Stimulated activated naive CD4-positive, alpha-beta T cell (primary cell): ENCODE results near the gene PREX1.
"Not testable (repeated sequence)": the region's sequence is repeated elsewhere in the genome, so short reads cannot be mapped to it uniquely, and the experiment has no call there.

Source experiments
- DNase-seq, 6 experiments: peaks; one replicate each; lab custom pipeline; 2025; lab: John Stamatoyannopoulos, UW

Gene PREX1

DNA sequence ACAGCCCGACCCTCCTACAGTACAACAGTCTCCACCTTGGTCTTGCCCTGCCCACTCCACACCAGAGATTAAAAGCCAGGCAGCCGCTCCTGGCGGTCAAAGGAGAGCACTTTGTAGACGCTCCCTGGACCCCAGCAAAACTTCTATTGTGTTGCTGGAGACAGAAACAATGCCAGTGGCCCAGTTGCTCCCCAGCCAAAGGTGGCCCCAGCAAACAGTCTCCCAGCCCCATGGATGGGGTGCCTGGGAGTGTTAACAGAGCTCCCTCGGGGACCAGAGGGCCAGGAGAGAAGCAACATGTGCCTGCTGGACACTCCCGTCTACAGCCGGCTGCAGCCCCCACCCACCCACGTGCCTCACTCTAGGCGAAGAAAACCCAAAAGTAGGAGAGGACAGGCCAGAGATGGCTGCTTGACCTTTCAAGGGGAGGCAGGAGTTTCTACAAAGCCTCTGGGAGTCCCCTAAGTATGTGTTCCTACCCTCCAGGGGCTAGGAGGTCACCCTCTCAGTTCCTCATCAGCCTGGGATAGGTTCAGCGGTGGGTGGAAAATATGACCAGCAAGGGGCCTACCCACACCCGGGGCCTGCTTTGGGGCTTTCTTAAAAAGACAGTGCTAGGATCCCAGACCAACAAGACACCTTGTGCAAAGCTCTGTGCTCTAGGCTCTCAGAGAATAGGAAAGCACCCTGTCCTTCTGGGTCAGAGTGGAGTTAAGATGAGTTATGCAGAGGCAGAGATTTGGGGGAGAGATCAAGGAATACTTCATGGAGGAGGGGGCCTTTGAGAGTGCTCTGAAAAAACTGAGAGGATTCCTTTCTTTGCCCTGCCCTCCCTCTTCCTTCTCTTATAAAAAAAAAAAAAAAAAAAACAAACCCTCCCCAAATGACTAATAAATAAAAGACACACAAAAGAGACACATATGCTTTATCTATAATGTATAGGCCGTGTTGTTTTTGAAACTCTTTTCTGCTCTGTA lies 19.0 kb upstream of the PREX1 start:
- DNase-seq: no peak

DNA sequence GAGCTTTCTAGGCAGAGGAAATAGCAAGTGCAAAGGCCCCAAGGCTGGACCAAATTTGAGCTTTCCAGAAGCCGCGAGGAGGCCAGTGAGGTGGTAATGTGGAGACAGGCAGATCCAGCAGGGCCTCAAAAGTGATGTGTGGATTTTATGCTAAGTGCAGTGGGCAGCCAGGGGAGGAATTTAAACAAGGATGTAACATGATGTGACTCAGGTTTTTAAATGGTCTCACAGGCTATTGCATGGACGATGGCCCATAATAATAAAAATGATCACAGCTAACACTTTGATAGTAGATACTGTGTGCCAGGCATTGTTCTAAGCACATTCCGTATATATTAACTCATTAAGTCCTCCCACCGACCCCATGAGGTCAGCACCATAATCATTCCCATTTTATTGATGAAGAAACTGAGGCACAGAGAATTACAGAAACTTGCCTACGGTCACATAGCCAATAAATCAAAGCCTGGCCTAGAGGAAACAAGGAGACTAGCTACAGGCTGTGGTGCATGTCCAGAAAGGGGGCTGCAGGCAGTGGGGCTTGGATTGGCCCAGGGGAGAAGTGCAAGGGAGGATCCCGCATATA lies 18.0 kb upstream of the PREX1 start:
- no peak for DNase-seq

- DNase-seq: no peak
These were observed 17.2 kb upstream of the PREX1 start for GRCh38 chr20:48844996-48845395.

DNA sequence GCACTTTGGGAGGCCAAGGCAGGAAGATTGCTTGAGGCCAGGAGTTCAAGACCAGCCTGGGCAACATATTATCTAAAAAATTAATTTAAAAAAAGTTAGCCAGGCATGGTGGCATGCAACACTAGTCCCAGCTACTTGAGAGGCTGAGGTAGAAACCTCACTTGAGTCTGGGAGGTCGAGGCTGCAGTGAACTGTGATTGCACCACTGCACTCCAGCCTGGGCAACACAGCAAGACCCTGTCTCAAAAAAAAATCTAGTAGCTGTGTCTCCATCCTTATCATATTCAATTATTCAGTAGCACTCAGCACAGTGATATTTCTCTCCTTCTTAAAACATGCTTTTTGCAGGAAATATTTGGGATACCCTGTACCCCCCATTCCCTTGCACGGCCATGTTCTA lies 16.1 kb upstream of the PREX1 start:
- not testable (repeated sequence) for DNase-seq

- DNase-seq: no peak
These were observed 15.4 kb upstream of the PREX1 start for GRCh38 chr20:48843057-48843806.

- DNase-seq: no peak
These were observed 14.2 kb upstream of the PREX1 start for GRCh38 chr20:48841875-48842529.

GRCh38 chr20:48841196-48841874 lies 13.5 kb upstream of the PREX1 start:
- no peak for DNase-seq

DNA sequence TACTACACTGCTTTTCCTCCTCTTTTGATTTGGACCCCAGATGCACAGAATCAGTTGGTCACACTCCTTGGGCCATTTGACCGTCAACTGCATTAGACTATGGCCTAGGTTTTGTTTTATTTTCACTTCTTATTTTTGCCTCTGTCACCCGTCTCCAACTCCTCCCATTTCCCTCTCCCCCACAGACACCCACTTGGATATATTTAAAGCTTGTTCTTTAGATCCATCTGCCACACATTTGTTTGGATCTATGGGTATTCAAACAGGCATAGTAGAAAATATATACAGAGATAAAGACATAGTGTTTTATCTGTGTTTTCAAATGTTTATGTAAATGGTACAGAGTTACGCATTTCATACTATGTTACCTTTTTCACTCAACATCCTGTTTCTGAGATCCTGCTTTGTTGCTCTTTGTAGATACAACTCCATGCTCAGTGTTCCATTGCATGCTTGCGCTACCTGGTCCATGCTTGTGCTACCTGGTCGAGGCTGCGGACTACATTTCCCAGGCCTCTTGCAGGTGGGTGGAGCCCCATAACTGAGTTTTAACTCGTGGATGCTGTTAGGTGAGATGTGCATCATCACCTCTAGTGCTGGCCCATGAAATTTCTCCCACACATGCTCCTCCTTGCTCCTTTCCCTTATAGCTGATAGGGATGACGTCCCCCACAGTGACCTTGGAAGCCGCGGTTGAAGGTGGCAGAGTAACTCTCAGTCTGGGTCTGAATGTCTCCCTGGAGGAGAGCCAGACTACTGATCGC lies 11.5 kb upstream of the PREX1 start:
- no peak for DNase-seq

DNA sequence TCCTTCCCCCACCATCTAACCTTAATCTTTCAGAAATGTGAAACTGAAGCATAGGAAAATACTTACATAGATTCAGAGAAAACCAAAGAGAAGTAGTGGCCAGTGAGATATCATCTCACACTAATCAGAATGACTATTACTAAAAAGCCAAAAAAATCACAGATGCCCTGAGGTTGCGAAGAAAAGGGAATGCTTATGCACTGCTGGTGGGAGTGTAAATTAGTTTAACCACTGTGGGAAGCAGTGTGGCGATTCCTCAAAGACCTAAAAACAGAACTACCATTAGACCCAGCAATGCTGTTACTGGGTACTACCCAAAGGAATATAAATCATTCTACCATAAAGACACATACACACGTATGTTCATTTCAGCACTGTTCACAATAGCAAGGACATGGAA lies 9.2 kb upstream of the PREX1 start:
- DNase-seq: no peak

DNA sequence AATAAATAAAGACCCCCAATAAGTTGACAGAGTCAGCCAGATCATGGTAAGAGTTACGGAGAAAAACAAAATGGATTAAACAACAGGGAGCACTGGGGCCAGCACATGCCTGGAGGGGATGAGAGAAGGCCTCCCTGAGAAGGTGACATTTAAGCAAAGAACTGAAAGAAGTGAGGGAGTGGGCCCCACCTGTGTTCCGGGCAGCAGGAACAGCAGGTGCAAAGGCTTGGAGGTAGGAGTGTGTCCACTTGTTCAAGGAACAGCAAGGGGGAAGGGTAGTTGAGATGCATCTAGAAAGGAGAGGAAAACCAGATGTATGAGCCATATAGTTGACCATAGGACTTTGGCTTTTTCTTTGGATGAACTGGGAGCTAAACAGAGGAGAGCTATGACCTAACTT lies 7.6 kb upstream of the PREX1 start:
- DNase-seq: no peak

DNA sequence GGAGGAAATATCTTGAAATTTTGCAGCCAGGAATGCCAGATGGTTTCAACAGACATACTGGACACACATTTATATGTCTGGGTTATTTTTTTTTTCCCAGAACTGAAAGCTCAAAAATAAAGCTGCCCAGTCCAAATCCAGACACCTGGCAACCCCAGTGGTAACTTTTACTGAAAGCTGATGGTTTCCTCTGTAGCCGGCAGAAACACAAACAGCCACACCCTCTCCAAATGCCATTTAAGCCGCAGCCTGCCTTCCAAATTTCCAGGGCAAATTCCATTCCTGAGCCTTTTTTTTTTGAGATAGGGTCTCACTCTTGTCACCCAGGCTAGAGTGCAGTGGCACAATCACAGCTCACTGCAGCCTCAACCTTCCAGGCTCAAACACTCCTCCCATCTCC lies 6.5 kb upstream of the PREX1 start:
- DNase-seq: no peak

DNA sequence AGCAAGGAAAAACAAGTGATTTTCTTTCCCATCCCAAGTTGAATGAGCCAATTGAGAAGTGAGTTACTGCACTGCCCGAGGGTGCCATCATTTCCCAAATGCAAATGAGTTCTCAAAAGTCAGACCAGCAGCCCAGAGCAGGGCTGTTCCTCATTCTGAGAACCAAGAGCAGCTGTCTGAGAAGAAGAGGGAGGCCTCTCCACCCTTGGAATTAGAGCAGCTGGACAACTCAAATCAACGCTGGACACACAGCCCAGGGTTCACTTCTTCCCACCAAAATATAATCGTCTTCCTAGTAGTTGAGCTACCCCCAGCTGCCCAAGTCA lies 4.6 kb upstream of the PREX1 start:
- DNase-seq: no peak

GRCh38 chr20:48831718-48832404 lies 4.1 kb upstream of the PREX1 start:
- DNase-seq: no peak

GRCh38 chr20:48830826-48831318 lies 3.1 kb upstream of the PREX1 start:
- no peak for DNase-seq

GRCh38 chr20:48829940-48830339 lies 2.1 kb upstream of the PREX1 start:
- DNase-seq: no peak

DNA sequence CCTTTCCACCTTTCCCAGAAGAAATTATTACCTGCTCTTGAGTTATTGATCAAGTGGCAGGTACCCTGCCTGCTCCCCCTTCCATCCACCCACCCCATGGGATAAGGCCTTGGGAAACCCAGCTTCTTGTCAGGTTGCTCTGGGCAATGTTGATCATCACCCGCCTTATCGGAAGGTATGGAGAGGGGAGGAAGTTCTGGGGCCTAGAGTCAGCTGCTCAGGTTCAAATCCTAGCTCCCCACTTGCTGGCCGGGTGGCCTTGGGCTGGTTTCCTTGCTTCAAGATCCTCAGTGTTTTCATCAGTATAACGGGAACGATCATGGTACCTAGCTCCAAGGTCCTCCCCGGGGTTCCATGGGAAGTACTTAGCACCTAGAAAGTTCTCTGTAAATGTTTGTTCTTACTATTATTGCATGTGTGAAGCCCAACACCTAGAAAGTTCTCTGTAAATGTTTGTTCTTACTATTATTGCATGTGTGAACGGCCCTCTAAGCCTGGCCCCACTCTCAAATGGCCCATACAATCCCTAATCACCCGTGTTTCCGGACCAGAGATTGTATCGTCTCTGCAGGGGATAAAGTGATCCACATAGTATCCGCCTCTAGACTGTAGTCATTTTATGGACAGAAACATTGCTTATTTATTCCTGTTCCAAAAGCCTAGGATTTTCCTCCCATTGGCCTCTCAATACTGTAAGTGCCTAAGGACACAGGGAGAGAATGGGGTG lies 1.1 kb upstream of the PREX1 start:
- DNase-seq: no peak

- peak in 1 of 6 experiments; percentile 21 for DNase-seq
These were observed 672 bp downstream of the PREX1 start for GRCh38 chr20:48826883-48827771.

DNA sequence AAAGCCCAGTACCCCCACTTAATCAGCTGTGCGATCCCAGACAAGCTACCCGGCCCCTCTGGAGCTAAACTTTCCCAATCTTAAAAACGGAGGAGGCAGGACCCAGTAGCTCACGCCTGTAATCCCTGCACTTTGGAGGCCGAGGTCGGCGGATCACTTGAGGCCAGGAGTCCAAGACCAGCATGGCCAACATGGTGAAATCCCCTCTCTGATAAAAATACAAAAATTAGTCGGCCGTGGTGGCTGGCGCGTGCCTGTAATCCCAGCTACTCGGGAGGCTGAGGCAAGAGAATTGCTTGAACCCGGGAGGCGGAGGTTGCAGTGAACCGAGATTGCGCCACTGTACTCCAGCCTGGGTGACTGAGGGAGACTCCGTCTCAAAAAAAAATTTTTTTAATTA lies 1.3 kb downstream of the PREX1 start:
- DNase-seq: not testable (repeated sequence)

- DNase-seq: no peak
These were observed 1.7 kb downstream of the PREX1 start for GRCh38 chr20:48826069-48826468.
